MM.1S (cell line): Measurements from ENCODE around the gene SLC31A2.
"Not testable (repeated sequence)": the region's sequence is repeated elsewhere in the genome, so short reads cannot be mapped to it uniquely, and the experiment has no call there.

Source experiments
- DNase-seq: peaks from one replicate; pipeline ENCODE4 v3.0.0-alpha.2; 2015
- H2AFZ ChIP-seq: fragments of 300-600 bp; sonication (generic); 2 replicates; pipeline ENCODE4 v1.6.0; 2016; ENCODE audit warnings: antibody characterized with exemption, low read length
- H3F3A ChIP-seq: fragments of 300-600 bp; sonication (generic); 2 replicates; pipeline ENCODE4 v1.6.1; 2016; ENCODE audit warnings: mild to moderate bottlenecking, antibody characterized with exemption, low read length, moderate library complexity, mixed read lengths; ENCODE audit not compliant: insufficient read depth
- H3K27ac ChIP-seq: fragments of 300-600 bp; sonication (generic); 2 replicates; pipeline ENCODE4 v1.5.1; 2016; ENCODE audit warnings: mild to moderate bottlenecking, low read length
- H3K27me3 ChIP-seq: fragments of 300-600 bp; sonication (generic); replicated peaks from 2 replicates; pipeline ENCODE4 v1.6.0; 2016; ENCODE audit warnings: low read length; ENCODE audit not compliant: insufficient read depth
- H3K36me3 ChIP-seq: fragments of 300-600 bp; sonication (generic); replicated peaks from 2 replicates; pipeline ENCODE4 v1.6.1; 2016; ENCODE audit warnings: mild to moderate bottlenecking, low read length, mixed read lengths; ENCODE audit not compliant: insufficient read depth
- H3K4me1 ChIP-seq: fragments of 300-600 bp; sonication (generic); 2 replicates; pipeline ENCODE4 v1.6.1; 2016; ENCODE audit warnings: low read length, mixed read lengths
- H3K4me2 ChIP-seq: fragments of 300-600 bp; sonication (generic); 2 replicates; pipeline ENCODE4 v1.6.0; 2016; ENCODE audit warnings: low read depth, low read length
- H3K4me3 ChIP-seq: fragments of 300-600 bp; sonication (generic); 2 replicates; pipeline ENCODE4 v1.5.1; 2016; ENCODE audit warnings: low read length, mixed read lengths
- H3K79me2 ChIP-seq: fragments of 300-600 bp; sonication (generic); 2 replicates; pipeline ENCODE4 v1.6.1; 2016; ENCODE audit warnings: mixed run types, low read length, mixed read lengths
- H3K9ac ChIP-seq: fragments of 300-600 bp; sonication (generic); 2 replicates; pipeline ENCODE4 v1.6.1; 2016; ENCODE audit warnings: low read length, mixed read lengths
- H3K9me2 ChIP-seq: fragments of 300-600 bp; sonication (generic); replicated peaks from 2 replicates; pipeline ENCODE4 v1.6.1; 2016; ENCODE audit warnings: mild to moderate bottlenecking, low read length, mixed read lengths; ENCODE audit not compliant: insufficient read depth
- H3K9me3 ChIP-seq: fragments of 300-600 bp; sonication (generic); replicated peaks from 2 replicates; pipeline ENCODE4 v1.6.1; 2016; ENCODE audit warnings: mild to moderate bottlenecking, low read length, mixed read lengths; ENCODE audit not compliant: insufficient read depth
- H4K20me1 ChIP-seq: fragments of 300-600 bp; sonication (generic); 2 replicates; pipeline ENCODE4 v1.6.1; 2016; ENCODE audit warnings: mild to moderate bottlenecking, low read length, moderate library complexity, mixed read lengths; ENCODE audit not compliant: insufficient read depth
- EZH2 ChIP-seq: fragments of 300-600 bp; sonication (generic); optimal IDR thresholded peaks from 2 replicates; pipeline ENCODE3; 2017; ENCODE audit warnings: low read depth, mild to moderate bottlenecking, antibody characterized with exemption, low read length, mixed read lengths
- EZH2phosphoT487 ChIP-seq: fragments of 300-600 bp; sonication (generic); IDR thresholded peaks from 2 replicates; pipeline ENCODE4 v1.6.1; 2018; ENCODE audit warnings: antibody characterized with exemption, low read length
- TF ChIP-seq, protein P1 (sequence below): fragments of 300-600 bp; sonication (generic); IDR thresholded peaks from 2 replicates; pipeline ENCODE4 v1.5.1; 2016; ENCODE audit warnings: antibody characterized with exemption, low read length, mixed read lengths

The SLC31A2 gene

DNA sequence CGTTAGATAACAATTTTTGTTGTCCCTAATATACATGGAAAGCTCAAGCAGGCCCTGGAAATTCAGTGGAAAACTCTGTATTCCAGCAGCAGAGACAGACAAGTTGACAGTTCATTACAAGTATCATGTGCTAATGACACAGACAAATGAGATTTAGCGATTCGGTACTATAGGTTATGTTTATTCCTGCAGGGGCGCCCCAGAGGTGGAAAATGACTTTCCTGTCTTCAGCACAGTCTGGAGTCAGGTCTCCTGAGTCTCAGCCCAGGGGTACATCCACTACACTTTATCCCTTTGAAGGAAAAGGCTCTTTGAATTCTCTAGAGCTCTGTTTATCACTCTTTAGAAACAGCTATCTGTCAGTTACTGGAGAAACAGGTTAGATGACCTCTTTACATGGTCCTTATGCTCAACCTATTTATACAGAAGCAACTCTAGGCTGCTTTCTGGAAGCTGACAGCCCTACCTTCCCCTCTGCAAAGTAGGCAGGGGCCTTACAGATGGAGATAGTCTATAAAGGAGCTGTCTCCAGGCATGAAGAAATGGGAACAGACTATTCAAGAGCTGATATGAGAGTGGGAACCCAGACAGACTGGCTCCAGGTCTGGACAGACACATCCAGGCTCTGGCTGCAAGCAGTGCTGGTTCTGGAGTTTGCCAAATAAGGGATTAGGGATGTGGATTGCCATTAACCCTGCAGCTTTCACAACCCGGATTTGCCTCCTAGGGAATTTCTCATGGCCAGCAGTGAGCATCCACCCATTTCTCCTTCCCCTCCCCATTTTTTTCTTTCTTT, 7.2 kb upstream of the SLC31A2 start:
- Histone ChIP-seq H3K4me1 (no peaks in the 10 kb centered on the region), H2AFZ (no peak overlapping the region), H3K9me3 (no peaks in the 10 kb centered on the region), H3K27me3 (no peaks in the 10 kb centered on the region), H4K20me1 (no peaks in the 10 kb centered on the region), H3K36me3 (no peaks in the 10 kb centered on the region), H3K4me3 (no peak overlapping the region), H3K4me2 (no peak overlapping the region), H3K9me2 (no peaks in the 10 kb centered on the region), H3K9ac (no peak overlapping the region), H3F3A (no peaks in the 10 kb centered on the region), H3K79me2 (no peaks in the 10 kb centered on the region), H3K27ac (no peak overlapping the region)
- no peak for DNase-seq
- no peak for TF ChIP-seq EZH2phosphoT487
- TF ChIP-seq, protein P1, sequence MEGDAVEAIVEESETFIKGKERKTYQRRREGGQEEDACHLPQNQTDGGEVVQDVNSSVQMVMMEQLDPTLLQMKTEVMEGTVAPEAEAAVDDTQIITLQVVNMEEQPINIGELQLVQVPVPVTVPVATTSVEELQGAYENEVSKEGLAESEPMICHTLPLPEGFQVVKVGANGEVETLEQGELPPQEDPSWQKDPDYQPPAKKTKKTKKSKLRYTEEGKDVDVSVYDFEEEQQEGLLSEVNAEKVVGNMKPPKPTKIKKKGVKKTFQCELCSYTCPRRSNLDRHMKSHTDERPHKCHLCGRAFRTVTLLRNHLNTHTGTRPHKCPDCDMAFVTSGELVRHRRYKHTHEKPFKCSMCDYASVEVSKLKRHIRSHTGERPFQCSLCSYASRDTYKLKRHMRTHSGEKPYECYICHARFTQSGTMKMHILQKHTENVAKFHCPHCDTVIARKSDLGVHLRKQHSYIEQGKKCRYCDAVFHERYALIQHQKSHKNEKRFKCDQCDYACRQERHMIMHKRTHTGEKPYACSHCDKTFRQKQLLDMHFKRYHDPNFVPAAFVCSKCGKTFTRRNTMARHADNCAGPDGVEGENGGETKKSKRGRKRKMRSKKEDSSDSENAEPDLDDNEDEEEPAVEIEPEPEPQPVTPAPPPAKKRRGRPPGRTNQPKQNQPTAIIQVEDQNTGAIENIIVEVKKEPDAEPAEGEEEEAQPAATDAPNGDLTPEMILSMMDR = no peak
- TF ChIP-seq EZH2 = no peak

DNA sequence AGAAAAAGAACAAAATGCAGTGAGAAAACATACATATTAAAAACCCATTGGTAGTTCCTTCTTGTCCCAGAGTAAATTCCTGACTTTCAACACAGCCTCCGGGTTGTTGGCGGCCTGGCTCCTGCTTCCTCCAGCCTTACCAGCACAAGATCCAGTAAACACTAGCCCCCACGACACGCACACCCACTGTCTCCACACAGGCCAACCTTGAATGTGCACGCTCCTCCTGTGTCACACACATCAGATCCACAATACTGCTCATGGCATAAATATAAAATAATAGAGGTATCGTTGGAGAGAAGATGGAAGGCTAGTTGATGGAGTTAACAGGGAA, 2.5 kb upstream of the SLC31A2 start:
- no peaks in the 10 kb centered on the region for H3K9me3 ChIP-seq
- no peaks in the 10 kb centered on the region for H4K20me1 ChIP-seq
- H3K9ac ChIP-seq = no peak overlapping the region
- no peaks in the 10 kb centered on the region for H3K4me1 ChIP-seq
- no peak overlapping the region for H3K27ac ChIP-seq
- no peak for DNase-seq
- H3K36me3 ChIP-seq = no peaks in the 10 kb centered on the region
- H3K27me3 ChIP-seq = no peaks in the 10 kb centered on the region
- H3K9me2 ChIP-seq = no peaks in the 10 kb centered on the region
- TF ChIP-seq EZH2phosphoT487 = no peak
- no peak for TF ChIP-seq EZH2
- TF ChIP-seq, protein P1 = no peak
- H3K4me2 ChIP-seq = no peak overlapping the region
- H3K4me3 ChIP-seq = no peak overlapping the region
- no peaks in the 10 kb centered on the region for H3K79me2 ChIP-seq
- no peak overlapping the region for H2AFZ ChIP-seq
- peaks cover 4% of the 10 kb centered on the region; the same call in 1 of the 2 replicates for H3F3A ChIP-seq

DNA sequence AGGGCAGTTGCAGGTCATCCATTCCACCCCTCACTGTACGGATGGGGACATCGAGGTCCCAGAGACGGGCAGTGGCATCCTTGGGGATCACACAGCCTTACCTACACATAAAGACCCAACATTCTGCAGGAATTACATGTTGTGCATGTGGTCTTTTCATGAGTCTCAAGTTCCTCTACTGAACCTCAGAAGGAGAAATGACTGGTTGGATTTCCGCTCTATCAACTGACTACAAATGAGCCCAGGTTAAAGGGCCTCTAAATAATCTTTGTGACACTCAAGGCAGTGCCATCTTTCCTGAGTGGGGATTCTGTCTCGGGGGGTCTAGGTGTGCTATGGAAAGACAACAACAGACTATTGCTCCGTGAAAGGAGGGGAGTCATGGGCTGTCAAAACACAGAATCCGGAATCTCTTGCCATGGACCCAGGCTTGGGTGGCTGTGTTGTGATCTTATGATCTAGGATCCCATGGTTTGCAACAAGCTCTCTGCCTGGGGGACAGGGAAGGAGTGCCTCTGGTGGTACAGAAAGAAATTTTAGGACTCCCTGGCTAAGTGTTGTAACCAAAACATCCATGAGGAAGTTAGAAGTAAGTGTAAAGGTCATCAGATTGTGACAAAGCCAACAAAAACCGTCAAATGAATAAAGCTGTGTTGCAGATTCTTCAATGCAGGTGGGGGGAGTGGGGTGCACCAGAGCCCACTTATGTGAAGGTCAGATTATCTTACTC, 1.9 kb upstream of the SLC31A2 start:
- no peak overlapping the region for H3K9ac ChIP-seq
- no peaks in the 10 kb centered on the region for H3K36me3 ChIP-seq
- peaks cover 4% of the 10 kb centered on the region; the same call in 1 of the 2 replicates for H3F3A ChIP-seq
- TF ChIP-seq EZH2 (no peak), EZH2phosphoT487 (no peak)
- TF ChIP-seq, protein P1 = no peak
- no peaks in the 10 kb centered on the region for H3K9me2 ChIP-seq
- no peaks in the 10 kb centered on the region for H3K4me1 ChIP-seq
- H3K27ac ChIP-seq = no peak overlapping the region
- H3K9me3 ChIP-seq = no peaks in the 10 kb centered on the region
- DNase-seq = no peak
- no peak overlapping the region for H2AFZ ChIP-seq
- H3K27me3 ChIP-seq = no peaks in the 10 kb centered on the region
- H3K79me2 ChIP-seq = no peaks in the 10 kb centered on the region
- no peak overlapping the region for H3K4me2 ChIP-seq
- H3K4me3 ChIP-seq = no peak overlapping the region
- no peaks in the 10 kb centered on the region for H4K20me1 ChIP-seq

DNA sequence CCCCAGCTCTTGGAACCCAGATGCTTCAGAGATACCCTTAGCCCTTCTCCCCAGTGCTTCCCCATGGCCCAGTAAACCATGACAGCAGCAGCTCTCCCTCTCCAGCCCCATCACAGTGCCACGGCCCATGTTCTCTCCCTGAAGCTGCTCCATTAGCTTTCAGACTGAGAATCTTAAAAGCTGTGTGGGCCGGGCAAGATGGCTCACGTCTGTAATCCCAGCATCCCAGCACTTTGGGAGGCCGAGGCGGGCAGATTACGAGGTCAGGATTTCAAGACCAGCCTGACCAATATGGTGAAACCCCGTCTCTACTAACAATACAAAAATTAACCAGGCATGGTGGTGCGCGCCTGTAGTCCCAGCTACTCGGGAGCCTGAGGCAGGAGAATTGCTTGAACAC, 1.2 kb upstream of the SLC31A2 start:
- H3K4me2 ChIP-seq, H3F3A ChIP-seq, H2AFZ ChIP-seq, H3K9me2 ChIP-seq, H3K27me3 ChIP-seq, DNase-seq, H3K4me3 ChIP-seq, H3K79me2 ChIP-seq, H4K20me1 ChIP-seq, H3K9me3 ChIP-seq, H3K4me1 ChIP-seq, H3K36me3 ChIP-seq, H3K9ac ChIP-seq, H3K27ac ChIP-seq: not testable (repeated sequence)
